Stimulated activated CD4-positive, alpha-beta T cell treated with anti-CD3 and anti-CD28 coated beads, Interleukin-15, amount 100 ng/mL, for 48 hours (primary cell): Measurements from ENCODE around the gene P2RX7.
A peak's percentile ranks its signal among the peaks of the same experiment; 100 is the strongest.

ENCODE experiments used
- DNase-seq, 2 donors: peaks; one replicate each; pipeline ENCODE4 v3.0.0-alpha.2; 2020; ENCODE audit warnings: low read depth in 2 of 2

Gene P2RX7

GRCh38 chr12:121229826-121230537 lies 97.3 kb downstream of the P2RX7 start:
- DNase-seq: peak in 1 of 2 donors; percentile 53

GRCh38 chr12:121230538-121230907 lies 97.8 kb downstream of the P2RX7 start:
- DNase-seq: no peak

- DNase-seq: no peak
Observed at GRCh38 chr12:121232163-121232562, 99.5 kb downstream of the P2RX7 start.

- DNase-seq: no peak
Observed at GRCh38 chr12:121232977-121233627, 100.4 kb downstream of the P2RX7 start.

GRCh38 chr12:121233628-121234020 lies 100.9 kb downstream of the P2RX7 start:
- no peak for DNase-seq

GRCh38 chr12:121236776-121237175 lies 104.1 kb downstream of the P2RX7 start:
- no peak for DNase-seq

GRCh38 chr12:121237415-121237814 lies 104.7 kb downstream of the P2RX7 start:
- no peak for DNase-seq
